ENCODE data around the gene SLC34A1.

- TF ChIP-seq, protein P1, sequence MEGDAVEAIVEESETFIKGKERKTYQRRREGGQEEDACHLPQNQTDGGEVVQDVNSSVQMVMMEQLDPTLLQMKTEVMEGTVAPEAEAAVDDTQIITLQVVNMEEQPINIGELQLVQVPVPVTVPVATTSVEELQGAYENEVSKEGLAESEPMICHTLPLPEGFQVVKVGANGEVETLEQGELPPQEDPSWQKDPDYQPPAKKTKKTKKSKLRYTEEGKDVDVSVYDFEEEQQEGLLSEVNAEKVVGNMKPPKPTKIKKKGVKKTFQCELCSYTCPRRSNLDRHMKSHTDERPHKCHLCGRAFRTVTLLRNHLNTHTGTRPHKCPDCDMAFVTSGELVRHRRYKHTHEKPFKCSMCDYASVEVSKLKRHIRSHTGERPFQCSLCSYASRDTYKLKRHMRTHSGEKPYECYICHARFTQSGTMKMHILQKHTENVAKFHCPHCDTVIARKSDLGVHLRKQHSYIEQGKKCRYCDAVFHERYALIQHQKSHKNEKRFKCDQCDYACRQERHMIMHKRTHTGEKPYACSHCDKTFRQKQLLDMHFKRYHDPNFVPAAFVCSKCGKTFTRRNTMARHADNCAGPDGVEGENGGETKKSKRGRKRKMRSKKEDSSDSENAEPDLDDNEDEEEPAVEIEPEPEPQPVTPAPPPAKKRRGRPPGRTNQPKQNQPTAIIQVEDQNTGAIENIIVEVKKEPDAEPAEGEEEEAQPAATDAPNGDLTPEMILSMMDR (IDR thresholded peaks at IDR 0.05) = no peak
- TF ChIP-seq EP300 (IDR thresholded peaks at IDR 0.05) (no peak), POLR2AphosphoS5 (IDR thresholded peaks at IDR 0.05) (no peak)
Observed at GRCh38 chr5:177405805-177406204, 21.6 kb downstream of the SLC34A1 start.

Measured in stomach (tissue), 4 donors.